ENCODE results near the gene IP6K3. TPM values are rescaled to one million over a fixed set of nuclear protein-coding genes. Genes with fewer than 3 reads are reported as not detected.

The IP6K3 gene
- total RNA-seq, 1 donor from 2014 or later: 0.75 TPM

GRCh38 chr6:33742092-33742491 is 4.6 kb downstream of the IP6K3 start:
- H3K27me3 Mint-ChIP-seq: peaks cover under 1% of the 10 kb centered on the region
- no peaks in the 10 kb centered on the region for H3K9me3 Mint-ChIP-seq
- H3K4me1 Mint-ChIP-seq (ENCODE audit: unreplicated experiment): peaks cover 30% of the 10 kb centered on the region
- no peak overlapping the region for H3K4me3 Mint-ChIP-seq
- H3K36me3 Mint-ChIP-seq: no peaks in the 10 kb centered on the region
- TF ChIP-seq CTCF (conservative IDR thresholded peaks at IDR 0.05): no peak
- DNase-seq (ENCODE audit: extremely low spot score, unreplicated experiment): no peak
- H3K27ac Mint-ChIP-seq: no peak overlapping the region

DNA sequence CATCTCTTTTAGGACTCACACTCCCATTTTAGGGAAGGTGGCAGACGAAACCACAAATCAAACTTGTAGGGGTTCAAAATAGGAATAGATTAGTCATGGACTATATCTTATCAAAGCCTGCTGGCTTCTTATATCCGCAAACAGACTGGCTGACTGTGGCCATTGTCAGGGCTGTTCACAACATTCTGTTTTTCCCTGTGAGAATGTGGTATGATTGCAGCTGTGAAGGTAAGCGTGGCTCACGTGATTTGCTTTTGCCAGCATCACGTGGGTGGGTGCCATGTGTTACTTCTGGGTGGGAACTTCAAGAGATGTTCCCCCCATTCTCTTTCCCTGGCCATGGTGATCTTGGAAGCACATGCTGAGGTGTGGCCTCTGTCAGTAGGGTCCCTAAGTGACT is 5.9 kb downstream of the IP6K3 start:
- Mint-ChIP-seq H3K4me3 (no peak overlapping the region), H3K4me1 (ENCODE audit: unreplicated experiment) (peaks cover 28% of the 10 kb centered on the region), H3K9me3 (no peaks in the 10 kb centered on the region), H3K36me3 (no peaks in the 10 kb centered on the region), H3K27ac (no peak overlapping the region), H3K27me3 (no peaks in the 10 kb centered on the region)
- no peak for DNase-seq (ENCODE audit: extremely low spot score, unreplicated experiment)
- no peak for TF ChIP-seq CTCF (conservative IDR thresholded peaks at IDR 0.05)

GRCh38 chr6:33740204-33740608 is 6.5 kb downstream of the IP6K3 start:
- no peak for DNase-seq (ENCODE audit: extremely low spot score, unreplicated experiment)
- H3K4me3 Mint-ChIP-seq: no peak overlapping the region
- H3K36me3 Mint-ChIP-seq: no peaks in the 10 kb centered on the region
- no peak for TF ChIP-seq CTCF (conservative IDR thresholded peaks at IDR 0.05)
- no peaks in the 10 kb centered on the region for H3K27me3 Mint-ChIP-seq
- H3K9me3 Mint-ChIP-seq: no peaks in the 10 kb centered on the region
- peaks cover 23% of the 10 kb centered on the region for H3K4me1 Mint-ChIP-seq (ENCODE audit: unreplicated experiment)
- H3K27ac Mint-ChIP-seq: no peak overlapping the region

GRCh38 chr6:33739571-33739970 is 7.1 kb downstream of the IP6K3 start:
- no peaks in the 10 kb centered on the region for H3K27me3 Mint-ChIP-seq
- no peak for TF ChIP-seq CTCF (conservative IDR thresholded peaks at IDR 0.05)
- DNase-seq (ENCODE audit: extremely low spot score, unreplicated experiment): no peak
- no peak overlapping the region for H3K4me3 Mint-ChIP-seq
- H3K4me1 Mint-ChIP-seq (ENCODE audit: unreplicated experiment): peaks cover 19% of the 10 kb centered on the region
- no peak overlapping the region for H3K27ac Mint-ChIP-seq
- no peaks in the 10 kb centered on the region for H3K36me3 Mint-ChIP-seq
- no peaks in the 10 kb centered on the region for H3K9me3 Mint-ChIP-seq

DNA sequence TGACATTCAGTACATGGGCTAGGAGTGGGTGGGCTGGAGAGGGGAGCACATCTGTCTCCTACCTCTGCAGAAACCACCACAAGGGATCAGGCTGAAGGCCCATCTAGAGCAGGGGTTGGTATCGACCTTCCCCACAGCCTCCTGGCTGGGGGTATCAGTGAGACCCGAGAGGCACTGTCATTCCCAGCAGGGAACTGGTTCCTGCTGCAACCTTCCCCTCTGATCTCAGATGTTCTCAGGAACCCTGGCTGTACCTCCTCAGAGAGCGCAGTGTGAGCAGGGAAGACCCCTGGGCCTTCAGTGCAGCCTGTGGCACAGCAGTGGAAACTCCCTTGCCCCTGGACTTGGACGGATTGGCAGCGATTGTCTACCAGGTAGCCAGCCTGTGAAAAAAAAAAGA is 7.8 kb downstream of the IP6K3 start:
- TF ChIP-seq CTCF (conservative IDR thresholded peaks at IDR 0.05): no peak
- H3K4me3 Mint-ChIP-seq: no peak overlapping the region
- H3K4me1 Mint-ChIP-seq (ENCODE audit: unreplicated experiment): peaks cover 14% of the 10 kb centered on the region

DNA sequence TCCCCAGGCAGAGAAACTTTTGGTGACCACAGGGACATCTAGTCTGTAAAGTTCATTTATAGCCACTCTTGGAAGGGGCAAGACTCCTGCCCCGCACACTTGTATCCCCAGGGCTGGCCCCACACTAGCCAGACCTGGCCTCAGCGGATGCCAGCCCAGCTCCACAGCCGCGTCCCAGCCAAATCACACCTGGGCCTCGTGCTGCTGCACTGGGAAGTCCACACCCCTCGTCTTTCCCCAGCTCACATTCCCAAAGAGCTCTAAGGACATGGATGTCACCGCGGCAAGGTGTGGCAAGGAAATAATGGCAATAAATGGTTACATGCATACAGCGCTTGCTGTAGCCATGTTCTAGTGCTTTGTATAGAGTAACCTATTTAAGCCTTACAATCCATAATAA is 8.6 kb downstream of the IP6K3 start:
- TF ChIP-seq CTCF (conservative IDR thresholded peaks at IDR 0.05): no peak
- no peaks in the 10 kb centered on the region for H3K9me3 Mint-ChIP-seq
- DNase-seq (ENCODE audit: extremely low spot score, unreplicated experiment): no peak
- no peak overlapping the region for H3K27ac Mint-ChIP-seq
- no peaks in the 10 kb centered on the region for H3K27me3 Mint-ChIP-seq
- H3K4me3 Mint-ChIP-seq: no peak overlapping the region
- peaks cover 15% of the 10 kb centered on the region for H3K4me1 Mint-ChIP-seq (ENCODE audit: unreplicated experiment)
- no peaks in the 10 kb centered on the region for H3K36me3 Mint-ChIP-seq

More for the DNA sequence above, 7.8 kb downstream of the IP6K3 start:
- no peaks in the 10 kb centered on the region for H3K9me3 Mint-ChIP-seq
- no peak overlapping the region for H3K27ac Mint-ChIP-seq
- no peaks in the 10 kb centered on the region for H3K36me3 Mint-ChIP-seq
- H3K27me3 Mint-ChIP-seq: no peaks in the 10 kb centered on the region
- DNase-seq (ENCODE audit: extremely low spot score, unreplicated experiment): no peak
